ENCODE data around the gene NR5A2. TPM values are rescaled to one million over a fixed set of nuclear protein-coding genes. Genes with fewer than 3 reads are reported as not detected.

NR5A2 gene
- total RNA-seq, 1 experiment from 2014 or later: 4.7 TPM

GRCh38 chr1:200037501-200037900 is 10.0 kb downstream of the NR5A2 start:
- Histone ChIP-seq H2BK12ac (ENCODE audit: insufficient read length, low read depth, low read length) (no peak overlapping the region), H3K23me2 (ENCODE audit: insufficient read length, low read depth, low read length, poor library complexity, severe bottlenecking) (peaks cover 69% of the 10 kb centered on the region), H2AFZ (ENCODE audit: low read length) (no peak overlapping the region), H3K4ac (ENCODE audit: low read depth, low read length) (no peak overlapping the region), H3K79me2 (ENCODE audit: insufficient read depth, low read length) (no peaks in the 10 kb centered on the region), H4K5ac (ENCODE audit: insufficient read length, low read depth, low read length) (no peak overlapping the region), H3K27me3 (ENCODE audit: insufficient read depth, low read length) (peaks cover 36% of the 10 kb centered on the region; the same call in 1 of the 2 replicates), H3K9ac (ENCODE audit: extremely low read depth, insufficient read length, low read length) (no peak overlapping the region), H3K4me1 (ENCODE audit: insufficient read depth, low read length) (peaks cover 6% of the 10 kb centered on the region), H4K91ac (ENCODE audit: insufficient read length, low read depth, low read length) (no peak overlapping the region), H3K27ac (ENCODE audit: insufficient read length, low read depth, low read length) (no peak overlapping the region), H3K14ac (ENCODE audit: insufficient read depth, low read length) (no peak overlapping the region), H3K9me3 (ENCODE audit: control insufficient read depth, low read depth, low read length) (no peaks in the 10 kb centered on the region), H4K8ac (replicated peaks; ENCODE audit: insufficient read length, low read depth, low read length) (no peak overlapping the region), H2BK5ac (ENCODE audit: insufficient read length, low read length) (no peak overlapping the region), H3K4me2 (ENCODE audit: insufficient read depth, insufficient read length, low read length) (peak overlapping the region; percentile 96), H3K18ac (ENCODE audit: insufficient read length, low read depth, low read length) (no peak overlapping the region), H2BK15ac (ENCODE audit: low read depth, low read length) (no peak overlapping the region), H3K23ac (ENCODE audit: insufficient read length, low read depth, low read length) (no peak overlapping the region), H2AK5ac (ENCODE audit: insufficient read length, low read length) (no peak overlapping the region), H2BK120ac (ENCODE audit: low read depth, low read length, poor library complexity, severe bottlenecking) (no peak overlapping the region), H2BK20ac (ENCODE audit: low read depth, low read length, poor library complexity, severe bottlenecking) (no peak overlapping the region), H3K56ac (ENCODE audit: insufficient read length, low read depth, low read length) (no peak overlapping the region), H3T11ph (ENCODE audit: low read length) (no peak overlapping the region), H4K20me1 (ENCODE audit: control insufficient read depth, insufficient read depth, insufficient read length) (no peaks in the 10 kb centered on the region), H3K79me1 (ENCODE audit: insufficient read depth, low read depth, low read length, poor library complexity, severe bottlenecking) (no peaks in the 10 kb centered on the region)
- no peak overlapping the region for H3K27ac Mint-ChIP-seq
- TF ChIP-seq, protein P1, sequence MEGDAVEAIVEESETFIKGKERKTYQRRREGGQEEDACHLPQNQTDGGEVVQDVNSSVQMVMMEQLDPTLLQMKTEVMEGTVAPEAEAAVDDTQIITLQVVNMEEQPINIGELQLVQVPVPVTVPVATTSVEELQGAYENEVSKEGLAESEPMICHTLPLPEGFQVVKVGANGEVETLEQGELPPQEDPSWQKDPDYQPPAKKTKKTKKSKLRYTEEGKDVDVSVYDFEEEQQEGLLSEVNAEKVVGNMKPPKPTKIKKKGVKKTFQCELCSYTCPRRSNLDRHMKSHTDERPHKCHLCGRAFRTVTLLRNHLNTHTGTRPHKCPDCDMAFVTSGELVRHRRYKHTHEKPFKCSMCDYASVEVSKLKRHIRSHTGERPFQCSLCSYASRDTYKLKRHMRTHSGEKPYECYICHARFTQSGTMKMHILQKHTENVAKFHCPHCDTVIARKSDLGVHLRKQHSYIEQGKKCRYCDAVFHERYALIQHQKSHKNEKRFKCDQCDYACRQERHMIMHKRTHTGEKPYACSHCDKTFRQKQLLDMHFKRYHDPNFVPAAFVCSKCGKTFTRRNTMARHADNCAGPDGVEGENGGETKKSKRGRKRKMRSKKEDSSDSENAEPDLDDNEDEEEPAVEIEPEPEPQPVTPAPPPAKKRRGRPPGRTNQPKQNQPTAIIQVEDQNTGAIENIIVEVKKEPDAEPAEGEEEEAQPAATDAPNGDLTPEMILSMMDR (conservative IDR thresholded peaks at IDR 0.05): no peak
- peaks cover 0 to 2% of the 10 kb centered on the region in 2 experiments; a peak in 2 of 5 replicates for H3K9me3 Mint-ChIP-seq
- WGBS (ENCODE audit: extremely low coverage, insufficient read length, low lambda C conversion rate): no CpG with 5 or more reads among the region's 2 CpGs
- DNase-seq: no peak
- peak overlapping the region in 1 of 2 experiments; percentile 90; a peak in 2 of 5 replicates for H3K4me3 Mint-ChIP-seq
- peaks cover 43 to 51% of the 10 kb centered on the region in 2 experiments for H3K4me1 Mint-ChIP-seq
- H3K27me3 Mint-ChIP-seq (ENCODE audit: low read depth): peaks cover 29% of the 10 kb centered on the region
- no peaks in the 10 kb centered on the region; a peak in 1 of 7 replicates for H3K36me3 Mint-ChIP-seq (ENCODE audit: insufficient read depth in 1 of 3, low read depth in 3 of 3)

Data from H9 (cell line).